HUES64 (cell line): Measurements from ENCODE around the gene C6orf132. TPM values are rescaled to one million over a fixed set of nuclear protein-coding genes. Genes with fewer than 3 reads are reported as not detected.

Source experiments
- H3K27ac ChIP-seq: 2 replicates; pipeline ENCODE4 v1.7.0; 2013; ENCODE audit warnings: low read depth, low read length, inconsistent platforms
- H3K27me3 ChIP-seq: 2 replicates; pipeline ENCODE4 v1.6.1; 2013; ENCODE audit warnings: mild to moderate bottlenecking, low read length; ENCODE audit not compliant: insufficient read depth
- H3K36me3 ChIP-seq: 2 replicates; pipeline ENCODE4 v1.6.1; 2013; ENCODE audit warnings: mild to moderate bottlenecking, low read length; ENCODE audit not compliant: insufficient read depth
- H3K4me1 ChIP-seq: 2 replicates; pipeline ENCODE4 v1.6.1; 2013; ENCODE audit warnings: mild to moderate bottlenecking, low read length, moderate library complexity; ENCODE audit not compliant: insufficient read depth
- H3K4me3 ChIP-seq: 2 replicates; pipeline ENCODE4 v1.5.1; 2013; ENCODE audit warnings: mild to moderate bottlenecking, low read length, moderate library complexity
- H3K9ac ChIP-seq: 2 replicates; pipeline ENCODE4 v1.6.1; 2013; ENCODE audit warnings: mild to moderate bottlenecking, low read depth, low read length
- H3K9me3 ChIP-seq: 2 replicates; pipeline ENCODE4 v1.6.1; 2013; ENCODE audit warnings: low read depth, low read length; ENCODE audit not compliant: insufficient read depth
- WGBS: fragments of 150-250, 120-280 bp; methylation state at CpG from one replicate; pipeline ENCODE4 v1.1.7; 2013; ENCODE audit warnings: missing lambda C conversion rate; 5-methylcytosine and 5-hydroxymethylcytosine counted together
- polyA plus RNA-seq, 2 experiments: library from polyadenylated mRNA; stranded (reverse); fragments of 50-300 nt; gene quantifications; one replicate each; pipeline ENCODE4 v1.2.3, GENCODE V29; 2013

Gene C6orf132
- 24.7 TPM for polyA plus RNA-seq (2013, experiment 1 of 2)
- 18.1 TPM for polyA plus RNA-seq (2013, experiment 2 of 2)

GRCh38 chr6:42142118-42142835 lies at the start of gene C6orf132:
Gene C6orf132, minus strand, starts transcription at chr6:42142620. Its CDS starts 176 bp downstream, at chr6:42142444.
- H3K9me3 ChIP-seq = no peaks in the 10 kb centered on the region
- no peaks in the 10 kb centered on the region for H3K27me3 ChIP-seq
- peak within 1 kb of the TSS; percentile 88 for H3K9ac ChIP-seq
- no peaks in the 10 kb centered on the region for H3K36me3 ChIP-seq
- H3K4me1 ChIP-seq = peaks cover 42% of the 10 kb centered on the region
- peak within 1 kb of the TSS; percentile 89 for H3K4me3 ChIP-seq
- peak within 1 kb of the TSS; percentile 63 for H3K27ac ChIP-seq
- WGBS = under 1% methylated on average over 57 of the region's 60 CpGs

- Histone ChIP-seq H3K9ac (no peak overlapping the region), H3K27ac (no peak overlapping the region), H3K9me3 (no peaks in the 10 kb centered on the region), H3K4me1 (peaks cover 22% of the 10 kb centered on the region), H3K36me3 (no peaks in the 10 kb centered on the region), H3K27me3 (no peaks in the 10 kb centered on the region), H3K4me3 (no peak overlapping the region)
- 88% methylated on average over 5 of the region's 5 CpGs for WGBS
Measured at GRCh38 chr6:42190554-42191183, 48.2 kb upstream of the C6orf132 start.

DNA sequence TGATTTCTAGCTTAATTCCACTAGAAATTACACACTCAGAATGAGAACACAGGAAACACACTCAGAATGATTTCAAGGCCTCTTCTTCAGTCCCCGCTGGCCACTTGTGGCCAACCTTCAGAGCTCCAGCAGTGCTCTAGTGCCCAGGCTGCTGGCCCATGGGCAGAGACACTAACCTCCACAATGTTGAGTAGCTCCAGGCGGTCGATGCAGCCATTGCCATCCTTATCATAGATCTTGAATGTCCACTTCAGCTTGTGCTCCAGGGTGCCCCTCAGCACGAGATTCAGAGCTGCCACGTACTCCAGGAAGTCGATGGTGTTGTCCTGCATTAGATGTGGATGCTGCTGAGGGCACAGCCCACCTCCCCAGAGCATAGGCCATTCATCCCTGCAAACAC lies 46.0 kb upstream of the C6orf132 start:
- H3K9me3 ChIP-seq = no peaks in the 10 kb centered on the region
- H3K27me3 ChIP-seq = no peaks in the 10 kb centered on the region
- H3K4me3 ChIP-seq = no peak overlapping the region
- no peak overlapping the region for H3K27ac ChIP-seq
- no peak overlapping the region for H3K9ac ChIP-seq
- no peaks in the 10 kb centered on the region for H3K36me3 ChIP-seq
- WGBS = 93% methylated on average over 6 of the region's 6 CpGs
- H3K4me1 ChIP-seq = peaks cover 18% of the 10 kb centered on the region

DNA sequence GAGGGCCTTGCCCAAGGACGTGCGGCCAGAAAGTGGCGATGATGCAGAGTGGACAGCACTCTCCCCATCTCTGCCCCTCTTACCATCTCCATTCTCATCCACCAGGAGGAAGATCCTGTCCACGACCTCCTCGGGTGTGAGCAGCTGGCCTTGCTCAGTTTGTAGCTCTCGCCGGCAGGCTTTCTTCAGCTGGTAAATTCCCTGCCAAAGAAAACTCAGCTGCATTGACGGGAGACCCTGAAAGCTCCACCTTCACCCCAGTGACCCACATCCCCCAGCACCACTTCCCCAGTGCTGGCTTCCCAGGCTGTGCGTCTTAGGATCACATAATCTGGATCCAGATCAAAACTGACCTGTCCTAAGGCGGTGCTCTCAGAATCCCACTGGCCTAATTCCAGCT lies 43.2 kb upstream of the C6orf132 start:
- H3K27ac ChIP-seq = no peak overlapping the region; the same call in 1 of the 2 replicates
- H3K36me3 ChIP-seq = no peaks in the 10 kb centered on the region
- no peaks in the 10 kb centered on the region for H3K27me3 ChIP-seq
- peaks cover 12% of the 10 kb centered on the region; the same call in 1 of the 2 replicates for H3K4me1 ChIP-seq
- H3K9me3 ChIP-seq = no peaks in the 10 kb centered on the region
- WGBS = 77% methylated on average over 10 of the region's 10 CpGs
- no peak overlapping the region for H3K9ac ChIP-seq
- H3K4me3 ChIP-seq = no peak overlapping the region

DNA sequence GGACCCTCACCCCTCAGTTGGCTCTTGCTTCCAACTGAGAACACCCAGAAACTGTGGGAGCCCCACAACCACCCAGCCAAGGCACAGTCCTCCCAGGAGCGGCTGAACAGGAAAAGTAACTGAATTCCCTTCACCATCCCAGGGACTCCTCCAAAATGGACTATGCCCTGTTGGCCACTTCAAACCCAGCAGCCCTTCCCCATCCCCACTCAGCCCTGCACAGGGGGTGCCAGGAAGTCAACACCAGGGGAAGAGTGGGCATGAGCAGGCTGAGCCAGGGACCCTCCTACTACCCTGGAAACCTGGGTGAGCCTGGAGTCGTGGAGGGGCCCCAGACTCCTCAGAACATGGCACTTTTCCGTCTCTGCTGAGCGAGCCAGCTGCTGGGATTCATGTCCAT lies 42.1 kb upstream of the C6orf132 start:
- Histone ChIP-seq H3K27ac (no peak overlapping the region), H3K36me3 (no peaks in the 10 kb centered on the region; the same call in 1 of the 2 replicates), H3K4me3 (no peak overlapping the region), H3K27me3 (no peaks in the 10 kb centered on the region), H3K9ac (no peak overlapping the region), H3K9me3 (no peaks in the 10 kb centered on the region), H3K4me1 (peaks cover 12% of the 10 kb centered on the region; the same call in 1 of the 2 replicates)
- 95% methylated on average over 4 of the region's 4 CpGs for WGBS

GRCh38 chr6:42182101-42182500 lies 39.7 kb upstream of the C6orf132 start:
- 88% methylated on average over 4 of the region's 5 CpGs for WGBS
- Histone ChIP-seq H3K36me3 (no peaks in the 10 kb centered on the region; the same call in 1 of the 2 replicates), H3K9ac (no peak overlapping the region), H3K27ac (no peak overlapping the region), H3K27me3 (no peaks in the 10 kb centered on the region), H3K9me3 (no peaks in the 10 kb centered on the region), H3K4me3 (no peak overlapping the region), H3K4me1 (peaks cover 18% of the 10 kb centered on the region)

DNA sequence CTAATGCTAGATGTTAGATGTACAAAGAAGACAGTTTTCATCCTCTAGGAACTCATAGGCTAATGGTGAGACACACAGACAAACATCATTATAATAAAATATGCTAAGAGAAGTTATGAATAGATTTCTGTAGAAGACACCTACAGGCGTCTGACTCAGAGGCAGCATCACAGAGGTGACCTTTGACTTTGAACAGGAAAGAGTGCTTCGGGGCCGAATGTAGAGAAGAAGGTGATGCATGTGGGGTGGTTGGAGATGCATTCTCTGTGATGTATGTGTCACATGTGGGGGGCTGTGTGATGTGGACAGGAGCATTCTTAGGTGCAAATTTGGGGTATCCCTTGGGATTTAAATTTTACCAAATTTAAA lies 37.5 kb upstream of the C6orf132 start:
- Histone ChIP-seq H3K9me3 (no peaks in the 10 kb centered on the region), H3K4me3 (no peak overlapping the region), H3K27ac (no peak overlapping the region), H3K36me3 (no peaks in the 10 kb centered on the region; the same call in 1 of the 2 replicates), H3K9ac (no peak overlapping the region), H3K4me1 (peaks cover 11% of the 10 kb centered on the region), H3K27me3 (no peaks in the 10 kb centered on the region)
- WGBS = 90% methylated on average over 3 of the region's 3 CpGs

- Histone ChIP-seq H3K27me3 (no peaks in the 10 kb centered on the region), H3K9ac (no peak overlapping the region), H3K4me1 (peaks cover 11% of the 10 kb centered on the region), H3K27ac (no peak overlapping the region), H3K4me3 (peak overlapping the region; percentile 62; the same call in 1 of the 2 replicates), H3K36me3 (no peaks in the 10 kb centered on the region; the same call in 1 of the 2 replicates), H3K9me3 (no peaks in the 10 kb centered on the region)
- WGBS = 88% methylated on average over 20 of the region's 20 CpGs
Measured at GRCh38 chr6:42179261-42179944, 37.0 kb upstream of the C6orf132 start.

DNA sequence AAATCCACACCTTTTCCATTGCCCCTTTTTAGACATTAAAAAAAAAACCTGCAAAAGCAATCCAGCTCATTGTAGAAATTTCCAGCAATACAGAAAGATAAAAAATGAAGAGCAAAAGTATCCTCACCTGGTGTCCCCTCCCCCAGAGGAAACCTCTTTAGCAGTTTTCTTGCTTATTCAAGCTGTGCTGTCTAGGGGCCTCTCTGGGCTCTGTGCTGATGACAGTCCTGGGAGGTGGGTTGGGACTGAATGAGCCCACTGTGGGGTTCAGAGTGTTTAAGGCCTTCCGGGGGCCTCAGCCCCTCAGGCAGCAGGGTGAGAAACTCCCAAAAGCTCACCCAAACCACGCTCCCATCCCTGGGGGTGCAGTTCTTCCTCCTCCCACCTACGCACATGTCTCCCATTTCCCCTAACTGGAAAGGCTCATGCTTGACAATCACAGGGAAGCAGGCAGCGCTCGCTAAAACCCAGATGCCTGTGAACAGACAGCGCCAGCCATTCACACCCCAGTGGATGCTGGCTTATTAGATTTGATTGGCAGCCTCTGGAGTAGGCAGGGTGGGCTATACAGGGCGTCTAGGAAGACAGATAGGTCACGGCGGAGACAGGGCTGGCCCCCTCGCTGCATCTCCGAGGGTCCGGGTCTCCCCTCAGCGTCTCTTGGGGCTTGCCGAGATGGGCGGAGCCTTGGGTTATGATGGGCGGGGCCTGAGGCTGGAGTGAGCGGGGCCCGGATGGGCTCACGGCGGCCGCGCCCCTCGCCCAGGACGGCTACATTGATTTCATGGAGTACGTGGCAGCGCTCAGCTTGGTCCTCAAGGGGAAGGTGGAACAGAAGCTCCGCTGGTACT lies 35.3 kb upstream of the C6orf132 start:
- Histone ChIP-seq H3K9ac (peak overlapping the region; percentile 57), H3K27me3 (no peaks in the 10 kb centered on the region), H3K4me1 (peaks cover 11% of the 10 kb centered on the region), H3K9me3 (no peaks in the 10 kb centered on the region), H3K4me3 (peak overlapping the region; percentile 62), H3K27ac (peak overlapping the region; percentile 92; the same call in 1 of the 2 replicates), H3K36me3 (no peaks in the 10 kb centered on the region; the same call in 1 of the 2 replicates)
- WGBS = 5% methylated on average over 27 of the region's 27 CpGs

DNA sequence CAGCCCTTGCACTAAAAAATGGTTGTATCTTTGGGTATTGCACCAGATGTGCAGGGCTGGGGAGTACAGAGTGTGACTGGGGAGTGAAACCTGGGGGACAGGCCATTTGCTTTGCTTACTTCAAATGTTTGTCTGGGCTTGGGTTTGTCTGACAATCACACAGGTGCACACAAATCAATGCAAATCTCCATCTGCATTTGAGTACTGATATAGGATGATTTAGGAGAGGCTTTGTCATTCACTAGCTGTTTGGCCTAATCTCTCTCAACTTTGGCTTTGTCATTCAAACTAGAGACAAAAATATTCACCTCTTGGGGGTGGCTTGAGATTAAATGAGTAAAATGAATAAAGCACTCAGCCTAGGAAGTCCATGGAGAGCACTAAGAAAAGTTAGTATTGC lies 34.6 kb upstream of the C6orf132 start:
- Histone ChIP-seq H3K36me3 (no peaks in the 10 kb centered on the region; the same call in 1 of the 2 replicates), H3K9me3 (no peaks in the 10 kb centered on the region), H3K4me3 (peak overlapping the region; percentile 62), H3K4me1 (peaks cover 11% of the 10 kb centered on the region), H3K27me3 (no peaks in the 10 kb centered on the region), H3K9ac (no peak overlapping the region; the same call in 1 of the 2 replicates), H3K27ac (peak overlapping the region; percentile 92; the same call in 1 of the 2 replicates)
